ENCODE data around the gene SEMA5A. TPM values are rescaled to one million over a fixed set of nuclear protein-coding genes. Genes with fewer than 3 reads are reported as not detected.

The SEMA5A gene
- polyA plus RNA-seq, 3 donors = not detected

- intact Hi-C loops (cut with micrococcal nuclease) = no loop called here
- no peaks in the 10 kb centered on the region for H3K27me3 Mint-ChIP-seq (ENCODE audit: low read depth in 3 of 3)
- Histone ChIP-seq H3K9ac (ENCODE audit: insufficient read depth, low read length, poor library complexity, severe bottlenecking) (no peak overlapping the region), H3K4me1 (ENCODE audit: control insufficient read depth in 1 of 2, insufficient read depth in 2 of 2, low read length in 2 of 2) (no peaks in the 10 kb centered on the region), H2AFZ (ENCODE audit: insufficient read depth, low read depth, low read length, poor library complexity, severe bottlenecking) (no peak overlapping the region), H3K9me3 (replicated peaks in 1 of 2; ENCODE audit: control insufficient read depth in 1 of 2, insufficient read depth in 1 of 2, low read length in 2 of 2) (no peaks in the 10 kb centered on the region), H3K79me2 (ENCODE audit: insufficient read depth, low read length) (no peaks in the 10 kb centered on the region), H3K27ac (ENCODE audit: low read depth in 1 of 2, low read length in 2 of 2) (no peak overlapping the region), H3K4me3 (replicated peaks in 1 of 3; ENCODE audit: low read depth in 2 of 3, low read length in 3 of 3) (no peak overlapping the region), H3K27me3 (ENCODE audit: control insufficient read depth in 2 of 2, insufficient read depth in 2 of 2, low read length in 2 of 2) (no peaks in the 10 kb centered on the region), H3K4me2 (replicated peaks; ENCODE audit: extremely low read depth, low read length, poor library complexity, severe bottlenecking) (no peak overlapping the region), H4K20me1 (ENCODE audit: insufficient read depth, low read length) (no peaks in the 10 kb centered on the region), H3K36me3 (replicated peaks in 1 of 2; ENCODE audit: control insufficient read depth in 1 of 2, insufficient read depth in 2 of 2, low read length in 2 of 2) (no peaks in the 10 kb centered on the region)
- DNase-seq = no peak
- TF ChIP-seq CTCF (IDR thresholded peaks at IDR 0.05) = no peak
- H3K9me3 Mint-ChIP-seq = peaks cover 0 to 2% (median 0%) of the 10 kb centered on the region in 7 donors
- H3K27ac Mint-ChIP-seq = no peak overlapping the region
- H3K4me1 Mint-ChIP-seq = no peaks in the 10 kb centered on the region
- H3K4me3 Mint-ChIP-seq = no peak overlapping the region
- H3K36me3 Mint-ChIP-seq = no peaks in the 10 kb centered on the region
- WGBS (ENCODE audit: insufficient coverage) = 60% methylated on average over 1 of the region's 4 CpGs
These were observed 442.6 kb downstream of the SEMA5A start for GRCh38 chr5:9103290-9103689.

DNA sequence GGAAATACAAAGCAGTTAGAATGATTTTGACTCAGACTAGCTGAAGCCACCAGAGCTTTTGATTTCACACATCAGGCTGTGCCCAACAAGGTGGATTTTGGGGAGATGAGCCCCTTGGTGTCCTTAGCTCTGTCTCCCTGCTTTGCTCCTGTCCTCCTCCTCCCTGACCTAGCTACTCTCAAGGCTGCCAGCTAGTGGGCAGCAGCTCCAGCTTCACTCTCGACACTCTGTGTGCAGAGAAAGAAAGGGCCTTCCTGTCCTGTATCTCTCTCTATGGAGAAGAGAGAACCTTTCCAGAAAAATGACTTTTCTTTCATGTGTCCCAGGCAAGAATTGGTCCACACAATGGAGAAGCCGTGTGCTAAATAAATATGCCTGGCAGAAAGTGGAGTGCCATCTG lies 446.2 kb downstream of the SEMA5A start:
- Mint-ChIP-seq H3K4me3 (no peak overlapping the region), H3K9me3 (peaks cover 0 to 4% (median 0%) of the 10 kb centered on the region in 7 donors), H3K4me1 (no peaks in the 10 kb centered on the region), H3K27me3 (ENCODE audit: low read depth in 3 of 3) (no peaks in the 10 kb centered on the region), H3K36me3 (no peaks in the 10 kb centered on the region), H3K27ac (no peak overlapping the region)
- no peak for TF ChIP-seq CTCF (IDR thresholded peaks at IDR 0.05)
- H3K4me3 ChIP-seq (replicated peaks in 1 of 3; ENCODE audit: low read depth in 2 of 3, low read length in 3 of 3) = no peak overlapping the region
- H3K4me2 ChIP-seq (replicated peaks; ENCODE audit: extremely low read depth, low read length, poor library complexity, severe bottlenecking) = no peak overlapping the region
- no peak overlapping the region for H3K27ac ChIP-seq (ENCODE audit: low read depth in 1 of 2, low read length in 2 of 2)
- H3K27me3 ChIP-seq (ENCODE audit: control insufficient read depth in 2 of 2, insufficient read depth in 2 of 2, low read length in 2 of 2) = no peaks in the 10 kb centered on the region
- no peak overlapping the region for H2AFZ ChIP-seq (ENCODE audit: insufficient read depth, low read depth, low read length, poor library complexity, severe bottlenecking)
- H4K20me1 ChIP-seq (ENCODE audit: insufficient read depth, low read length) = no peaks in the 10 kb centered on the region
- H3K36me3 ChIP-seq (replicated peaks in 1 of 2; ENCODE audit: control insufficient read depth in 1 of 2, insufficient read depth in 2 of 2, low read length in 2 of 2) = no peaks in the 10 kb centered on the region
- DNase-seq = no peak
- no peaks in the 10 kb centered on the region for H3K4me1 ChIP-seq (ENCODE audit: control insufficient read depth in 1 of 2, insufficient read depth in 2 of 2, low read length in 2 of 2)
- 89% methylated on average over 1 of the region's 2 CpGs for WGBS (ENCODE audit: insufficient coverage)
- intact Hi-C loops (cut with micrococcal nuclease) = no loop called here
- H3K79me2 ChIP-seq (ENCODE audit: insufficient read depth, low read length) = no peaks in the 10 kb centered on the region
- H3K9ac ChIP-seq (ENCODE audit: insufficient read depth, low read length, poor library complexity, severe bottlenecking) = no peak overlapping the region
- no peaks in the 10 kb centered on the region for H3K9me3 ChIP-seq (replicated peaks in 1 of 2; ENCODE audit: control insufficient read depth in 1 of 2, insufficient read depth in 1 of 2, low read length in 2 of 2)
